HepG2 (cell line): ENCODE measurements around the gene TPSD1. TPM values are rescaled to one million over a fixed set of nuclear protein-coding genes. Genes with fewer than 3 reads are reported as not detected.
A peak's percentile ranks its signal among the peaks of the same experiment; 100 is the strongest.

ENCODE experiments used
- ATAC-seq: fragments of 200-7000 bp; cut with Tn5 transposase; 3 replicates; pipeline ENCODE4 v1.9.1; 2020; ENCODE audit warnings: mild to moderate bottlenecking, moderate library complexity
- BruUV-seq: library from RNA; stranded (reverse); fragments of 400-500 nt; replicated peaks from 2 replicates; lab custom pipeline; 2021; lab: Mats Ljungman, UMichigan
- CTCF ChIA-PET: fragments of 300-600 bp; formaldehyde crosslinking; extraction: SDS; loops from one replicate; lab custom pipeline; 2021; ENCODE audit warnings: low total read pairs, inconsistent platforms, low intra/inter-chr PET ratio; lab: Yijun Ruan, JAX
- POLR2A ChIA-PET: fragments of 350-600 bp; sonication (Branson Sonifier 250); formaldehyde crosslinking; loops from one replicate; lab custom pipeline; 2020; ENCODE audit warnings: antibody characterized with exemption, inconsistent platforms; lab: Yijun Ruan, JAX
- DNase-seq: peaks from one replicate; pipeline ENCODE4 v3.0.0-alpha.2; 2015; ENCODE audit warnings: low spot score
- FAIRE-seq: peaks from 3 replicates; lab custom pipeline; 2011; peaks lifted over from hg19 to GRCh38; lab: Jason Lieb, UNC
- H2AFZ ChIP-seq: one replicate; pipeline ENCODE4 v1.6.1; 2011; ENCODE audit warnings: low read length, inconsistent platforms
- H3K27ac ChIP-seq: fragments of 300-600 bp; 3 replicates; pipeline ENCODE4 v1.8.0; 2011; ENCODE audit warnings: mixed run types, mild to moderate bottlenecking, mixed read lengths, low read length, inconsistent platforms; ENCODE audit not compliant: insufficient read depth; ENCODE audit errors: extremely low read length
- H3K27me3 ChIP-seq, 2 experiments: fragments of 200-600 bp in 1 of 2; 2 replicates in 1 of 2; 3 replicates in 1 of 2; pipeline versions ENCODE4 v1.6.0 to v1.8.0; 2011; ENCODE audit warnings: low read length in 2 of 2, mild to moderate bottlenecking in 2 of 2, moderate library complexity in 2 of 2, inconsistent platforms in 1 of 2; ENCODE audit not compliant: insufficient read depth in 2 of 2, control insufficient read depth in 1 of 2
- H3K36me3 ChIP-seq, 2 experiments: fragments of 200-600 bp in 1 of 2; replicated peaks in 1 of 2; 2 replicates in 1 of 2; 3 replicates in 1 of 2; pipeline versions ENCODE4 v1.5.1 to v1.8.0; 2011; ENCODE audit warnings: low read length in 2 of 2, inconsistent platforms in 1 of 2; ENCODE audit not compliant: insufficient read depth in 2 of 2, control insufficient read depth in 1 of 2
- H3K4me1 ChIP-seq: 2 replicates; pipeline ENCODE4 v1.5.1; 2012; ENCODE audit warnings: low read length, inconsistent platforms; ENCODE audit not compliant: insufficient read depth
- H3K4me2 ChIP-seq: 2 replicates; pipeline ENCODE4 v1.6.0; 2011; ENCODE audit warnings: low read depth, low read length, inconsistent platforms
- H3K4me3 ChIP-seq, 3 experiments: fragments of 200-600 bp in 1 of 3; sonication (generic), shearing (Covaris generic) in 1 of 3; replicated peaks in 1 of 3; 2 replicates each; pipeline ENCODE4 v1.5.1; 2011 to 2016; ENCODE audit warnings: low read length in 3 of 3, inconsistent platforms in 2 of 3, low read depth in 2 of 3, mild to moderate bottlenecking in 2 of 3, control low read depth in 1 of 3, mixed read lengths in 1 of 3; ENCODE audit not compliant: insufficient read depth in 1 of 3
- H3K79me2 ChIP-seq: one replicate; pipeline ENCODE4 v1.6.1; 2011; ENCODE audit warnings: low read length, inconsistent platforms; ENCODE audit not compliant: insufficient read depth
- H3K9ac ChIP-seq: 2 replicates; pipeline ENCODE4 v1.6.0; 2011; ENCODE audit warnings: mild to moderate bottlenecking, low read depth, low read length, inconsistent platforms; ENCODE audit not compliant: insufficient read depth
- H3K9me3 ChIP-seq: 2 replicates; pipeline ENCODE4 v1.5.1; 2012; ENCODE audit warnings: mild to moderate bottlenecking, low read length
- H4K20me1 ChIP-seq: 2 replicates; pipeline ENCODE4 v1.6.0; 2011; ENCODE audit warnings: inconsistent platforms, mild to moderate bottlenecking, low read length, moderate library complexity; ENCODE audit not compliant: insufficient read depth
- CREB1 ChIP-seq, 2 experiments: fragments of 450-650 bp in 1 of 2; IDR thresholded peaks; 2 replicates each; pipeline ENCODE4 v1.6.1; 2016 to 2017; ENCODE audit warnings: control low read depth in 1 of 2, mild to moderate bottlenecking in 1 of 2, missing compliant biosample characterization in 1 of 2, missing genetic modification characterization in 1 of 2
- PCBP2 ChIP-seq: fragments of 200-400 bp; formaldehyde crosslinking; optimal IDR thresholded peaks from 2 replicates; pipeline ENCODE3; 2018; ENCODE audit warnings: low read length, low read depth; ENCODE audit not compliant: poor library complexity, severe bottlenecking
- RAD51 ChIP-seq: fragments of 450-650 bp; IDR thresholded peaks from 2 replicates; pipeline ENCODE4 v1.6.1; 2016; ENCODE audit warnings: borderline replicate concordance
- RFXAP ChIP-seq: sonication (generic); formaldehyde crosslinking; IDR thresholded peaks from 2 replicates; pipeline ENCODE4 v1.4.0; 2020; ENCODE audit warnings: missing genetic modification reagents, borderline replicate concordance
- TCF12 ChIP-seq, 2 experiments: fragments of 450-650 bp in 1 of 2; sonication (generic) in 1 of 2; formaldehyde crosslinking in 1 of 2; IDR thresholded peaks; 2 replicates each; pipeline versions ENCODE4 v1.6.1 to v1.8.0; 2017 to 2022; ENCODE audit warnings: antibody characterized with exemption in 1 of 2, mild to moderate bottlenecking in 1 of 2, missing genetic modification reagents in 1 of 2, moderate library complexity in 1 of 2
- ZNF207 ChIP-seq: fragments of 450-650 bp; IDR thresholded peaks from 2 replicates; pipeline ENCODE4 v1.6.1; 2016; ENCODE audit warnings: antibody characterized with exemption, borderline replicate concordance
- ZNF276 ChIP-seq: sonication (generic); formaldehyde crosslinking; IDR thresholded peaks from 2 replicates; pipeline ENCODE4 v1.4.0; 2020; ENCODE audit warnings: mild to moderate bottlenecking, low read depth, missing genetic modification reagents
- ZNF800 ChIP-seq: sonication (generic); formaldehyde crosslinking; IDR thresholded peaks from 2 replicates; pipeline ENCODE4 v1.4.0; 2020; ENCODE audit warnings: missing genetic modification reagents
- WGBS: methylation state at CpG from one replicate; pipeline ENCODE4 v1.1.6; 2017; ENCODE audit warnings: low lambda C conversion rate; 5-methylcytosine and 5-hydroxymethylcytosine counted together
- in situ Hi-C: cut with HindIII; loops from 2 replicates; pipeline ENCODE4 v1.10.0; 2017; ENCODE audit warnings: low pct_unique_long_range_greater_than_20kb; ENCODE audit not compliant: extremely low pct_ligation_motif_present
- intact Hi-C: fragments of 100-400 bp; cut with micrococcal nuclease; formaldehyde crosslinking; loops from one replicate; pipeline ENCODE4 v1.10.0; 2022; ENCODE audit not compliant: unreplicated experiment
- polyA plus RNA-seq, 8 experiments: library from polyadenylated mRNA; depleted of rRNA in 3 of 8; stranded (reverse) in 7 of 8; unstranded in 1 of 8; fragments of >200 nt; fragmentation: Illumina TruSeq in 4 of 8; extraction: Trizol in 4 of 8; gene quantifications; 2 replicates each; pipeline versions ENCODE4 v1.2.1 to v1.2.3, GENCODE V29; 2011 to 2016; ENCODE audit warnings: low read depth in 4 of 8, missing spikeins in 1 of 8, mixed read lengths in 1 of 8; ENCODE audit not compliant: insufficient read depth in 1 of 8
- total RNA-seq, 5 experiments: library from RNA; depleted of rRNA; stranded (reverse); fragments of >200 nt; fragmentation: Illumina TruSeq; extraction: Trizol; gene quantifications; 2 replicates each; pipeline ENCODE4 v1.2.3, GENCODE V29; 2016; ENCODE audit warnings: low read depth in 1 of 5
- TF ChIP-seq, protein P1 (sequence below): IDR thresholded peaks from 2 replicates; pipeline ENCODE4 v1.6.1; 2016; ENCODE audit warnings: mild to moderate bottlenecking, missing biosample characterization, missing genetic modification reagents
- TF ChIP-seq, protein P2 (sequence below): sonication (generic); formaldehyde crosslinking; IDR thresholded peaks from 2 replicates; pipeline ENCODE4 v1.5.1; 2020; ENCODE audit warnings: mild to moderate bottlenecking, missing genetic modification reagents, moderate library complexity

Gene TPSD1
- total and polyA plus RNA-seq, 2 of the 13 experiments (the other 11 are each of a cell fraction or from before 2014, with no cell fraction given), result not detected

- TF ChIP-seq, protein P1, sequence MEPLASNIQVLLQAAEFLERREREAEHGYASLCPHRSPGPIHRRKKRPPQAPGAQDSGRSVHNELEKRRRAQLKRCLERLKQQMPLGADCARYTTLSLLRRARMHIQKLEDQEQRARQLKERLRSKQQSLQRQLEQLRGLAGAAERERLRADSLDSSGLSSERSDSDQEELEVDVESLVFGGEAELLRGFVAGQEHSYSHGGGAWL (CRISPR knock-in tag), result no peak
- no peak for TF ChIP-seq RAD51
- no peak for TF ChIP-seq ZNF800 (CRISPR knock-in tag)
Measured at GRCh38 chr16:1213231-1213630, 42.6 kb upstream of the TPSD1 start (continued).

DNA sequence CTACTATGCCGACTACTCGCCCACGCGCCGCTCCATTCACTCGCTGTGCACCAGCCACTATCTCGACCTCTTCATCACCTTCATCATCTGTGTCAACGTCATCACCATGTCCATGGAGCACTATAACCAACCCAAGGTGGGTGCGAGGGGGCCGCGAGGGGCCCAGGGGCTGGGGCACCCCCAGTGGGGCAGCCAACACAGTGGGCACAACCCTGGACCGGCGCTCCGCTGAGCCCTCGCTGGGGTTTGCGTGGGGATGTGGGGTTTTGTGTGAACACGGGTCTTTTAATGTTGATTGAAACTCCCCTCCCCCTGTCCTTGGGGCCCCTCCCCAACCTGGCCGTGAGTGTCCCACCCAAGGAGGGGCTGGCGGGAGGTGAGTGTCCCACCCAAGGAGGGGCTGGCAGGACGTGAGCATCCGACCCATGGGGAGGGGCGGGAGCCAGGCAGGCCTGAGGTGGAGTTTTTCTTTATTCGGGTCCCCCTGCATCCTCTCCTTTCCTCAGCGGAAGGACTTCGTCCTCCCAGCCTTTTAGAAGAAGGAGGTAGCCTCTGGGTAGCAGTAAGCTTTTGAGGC is 42.0 kb upstream of the TPSD1 start:
- DNase-seq, result no peak
- in situ Hi-C loops, result loop anchor here (25.0 kb wide), 1 partner anchor 402 kb away; the partner anchor contains the start of gene GNG13
- no peak for FAIRE-seq

More for the DNA sequence above, 42.0 kb upstream of the TPSD1 start:
- Histone ChIP-seq H3K4me1 (no peaks in the 10 kb centered on the region), H3K79me2 (no peaks in the 10 kb centered on the region), H3K9me3 (no peaks in the 10 kb centered on the region), H3K4me3 (no peak overlapping the region), H3K27me3 (no peaks in the 10 kb centered on the region), H3K27ac (no peak overlapping the region), H4K20me1 (no peaks in the 10 kb centered on the region), H3K36me3 (no peaks in the 10 kb centered on the region), H3K9ac (no peak overlapping the region), H3K4me2 (no peak overlapping the region), H2AFZ (no peak overlapping the region)
- POLR2A ChIA-PET, result no interaction called here
- CTCF ChIA-PET, result no interaction called here
- no peak for ATAC-seq
- TF ChIP-seq PCBP2 (no peak), ZNF207 (no peak), ZNF276 (CRISPR knock-in tag) (no peak), RFXAP (CRISPR knock-in tag) (no peak), TCF12 (IDR thresholded peaks at IDR 0.05) (no peak), TCF12 (CRISPR knock-in tag; IDR thresholded peaks at IDR 0.05) (no peak), CREB1 (IDR thresholded peaks at IDR 0.05) (0 out of 2 replicates have a peak, but pooled peaks have one; percentile 25), CREB1 (CRISPR knock-in tag; IDR thresholded peaks at IDR 0.05) (no peak)
- TF ChIP-seq, protein P2, sequence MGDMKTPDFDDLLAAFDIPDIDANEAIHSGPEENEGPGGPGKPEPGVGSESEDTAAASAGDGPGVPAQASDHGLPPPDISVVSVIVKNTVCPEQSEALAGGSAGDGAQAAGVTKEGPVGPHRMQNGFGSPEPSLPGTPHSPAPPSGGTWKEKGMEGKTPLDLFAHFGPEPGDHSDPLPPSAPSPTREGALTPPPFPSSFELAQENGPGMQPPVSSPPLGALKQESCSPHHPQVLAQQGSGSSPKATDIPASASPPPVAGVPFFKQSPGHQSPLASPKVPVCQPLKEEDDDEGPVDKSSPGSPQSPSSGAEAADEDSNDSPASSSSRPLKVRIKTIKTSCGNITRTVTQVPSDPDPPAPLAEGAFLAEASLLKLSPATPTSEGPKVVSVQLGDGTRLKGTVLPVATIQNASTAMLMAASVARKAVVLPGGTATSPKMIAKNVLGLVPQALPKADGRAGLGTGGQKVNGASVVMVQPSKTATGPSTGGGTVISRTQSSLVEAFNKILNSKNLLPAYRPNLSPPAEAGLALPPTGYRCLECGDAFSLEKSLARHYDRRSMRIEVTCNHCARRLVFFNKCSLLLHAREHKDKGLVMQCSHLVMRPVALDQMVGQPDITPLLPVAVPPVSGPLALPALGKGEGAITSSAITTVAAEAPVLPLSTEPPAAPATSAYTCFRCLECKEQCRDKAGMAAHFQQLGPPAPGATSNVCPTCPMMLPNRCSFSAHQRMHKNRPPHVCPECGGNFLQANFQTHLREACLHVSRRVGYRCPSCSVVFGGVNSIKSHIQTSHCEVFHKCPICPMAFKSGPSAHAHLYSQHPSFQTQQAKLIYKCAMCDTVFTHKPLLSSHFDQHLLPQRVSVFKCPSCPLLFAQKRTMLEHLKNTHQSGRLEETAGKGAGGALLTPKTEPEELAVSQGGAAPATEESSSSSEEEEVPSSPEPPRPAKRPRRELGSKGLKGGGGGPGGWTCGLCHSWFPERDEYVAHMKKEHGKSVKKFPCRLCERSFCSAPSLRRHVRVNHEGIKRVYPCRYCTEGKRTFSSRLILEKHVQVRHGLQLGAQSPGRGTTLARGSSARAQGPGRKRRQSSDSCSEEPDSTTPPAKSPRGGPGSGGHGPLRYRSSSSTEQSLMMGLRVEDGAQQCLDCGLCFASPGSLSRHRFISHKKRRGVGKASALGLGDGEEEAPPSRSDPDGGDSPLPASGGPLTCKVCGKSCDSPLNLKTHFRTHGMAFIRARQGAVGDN, result no peak
- intact Hi-C loops, result no loop called here
- no TSS peak for BruUV-seq
- WGBS, result 59% methylated on average over 19 of the region's 25 CpGs
